ENCODE measurements around the gene FBXL12. TPM values are rescaled to one million over a fixed set of nuclear protein-coding genes. Genes with fewer than 3 reads are reported as not detected.
"Not testable (repeated sequence)": the region's sequence is repeated elsewhere in the genome, so short reads cannot be mapped to it uniquely, and the experiment has no call there.

The FBXL12 gene
- polyA plus RNA-seq, 3 donors: 24.3 to 25.0 (median 24.8) TPM

- no peak for DNase-seq (ENCODE audit: low read depth in 3 of 3, low spot score in 2 of 3)
These were observed 25.7 kb downstream of the FBXL12 start for GRCh38 chr19:9793071-9793591.

- DNase-seq (ENCODE audit: low read depth in 3 of 3, low spot score in 2 of 3): peak; percentile 84 to 92 (median 91)
These were observed 26.4 kb downstream of the FBXL12 start for GRCh38 chr19:9792206-9793070.

GRCh38 chr19:9791552-9792205, 27.2 kb downstream of the FBXL12 start:
- peak; percentile 71 to 94 (median 92) for DNase-seq (ENCODE audit: low read depth in 3 of 3, low spot score in 2 of 3)

GRCh38 chr19:9791073-9791367, 27.9 kb downstream of the FBXL12 start:
- not testable (repeated sequence) for DNase-seq (ENCODE audit: low read depth in 3 of 3, low spot score in 2 of 3)

GRCh38 chr19:9789579-9789978, 29.3 kb downstream of the FBXL12 start:
- DNase-seq (ENCODE audit: low read depth in 3 of 3, low spot score in 2 of 3): not testable (repeated sequence)

GRCh38 chr19:9789066-9789465, 29.8 kb downstream of the FBXL12 start:
- no peak for DNase-seq (ENCODE audit: low read depth in 3 of 3, low spot score in 2 of 3)

GRCh38 chr19:9788604-9789003, 30.3 kb downstream of the FBXL12 start:
- DNase-seq (ENCODE audit: low read depth in 3 of 3, low spot score in 2 of 3): not testable (repeated sequence)

- no peak for DNase-seq (ENCODE audit: low read depth in 3 of 3, low spot score in 2 of 3)
These were observed 32.1 kb downstream of the FBXL12 start for GRCh38 chr19:9786819-9787218.

- no peak for DNase-seq (ENCODE audit: low read depth in 3 of 3, low spot score in 2 of 3)
These were observed 32.5 kb downstream of the FBXL12 start for GRCh38 chr19:9786342-9786741.

- DNase-seq (ENCODE audit: low read depth in 3 of 3, low spot score in 2 of 3): peak; percentile 89 to 96 (median 94)
These were observed 33.2 kb downstream of the FBXL12 start for GRCh38 chr19:9785367-9786331.

- DNase-seq (ENCODE audit: low read depth in 3 of 3, low spot score in 2 of 3): not testable (repeated sequence)
These were observed 34.7 kb downstream of the FBXL12 start for GRCh38 chr19:9784163-9784496.

GRCh38 chr19:9782338-9782737, 36.5 kb downstream of the FBXL12 start:
- DNase-seq (ENCODE audit: low read depth in 3 of 3, low spot score in 2 of 3): no peak

GRCh38 chr19:9768175-9769112, 50.4 kb downstream of the FBXL12 start, which contains the start of gene ZNF846:
Gene ZNF846, minus strand, starts transcription at chr19:9768738. Its CDS starts 3,788 bp downstream, at chr19:9764950.
- DNase-seq (ENCODE audit: low read depth in 3 of 3, low spot score in 2 of 3): peak; percentile 90 to 93 (median 91)

Other genes starting within 250 kb of the FBXL12 start
- gene ZNF121, start 234.6 kb downstream of the FBXL12 start, polyA plus RNA-seq (ENCODE audit: insufficient read length in 3 of 3): 10 to 100 TPM; 15.3 to 18.3 (median 15.9) TPM
- gene ZNF561, start 197.8 kb downstream of the FBXL12 start, polyA plus RNA-seq (ENCODE audit: insufficient read length in 3 of 3): 10 to 100 TPM; 64.5 to 68.7 (median 66.8) TPM
- 10 to 100 TPM; 23.3 to 26.2 (median 24.2) TPM for gene ZNF562, start 144.0 kb downstream of the FBXL12 start, polyA plus RNA-seq (ENCODE audit: insufficient read length in 3 of 3)
- 10 to 100 TPM; 12.9 to 16.8 (median 15.8) TPM for gene ZNF846, start 50.3 kb downstream of the FBXL12 start, polyA plus RNA-seq (ENCODE audit: insufficient read length in 3 of 3)
- gene UBL5, start 8.8 kb upstream of the FBXL12 start, polyA plus RNA-seq (ENCODE audit: insufficient read length in 3 of 3): 100 to 1,000 TPM; 277 to 363 (median 338) TPM
- 10 to 100 TPM; 47.7 to 51.0 (median 50.5) TPM for gene PIN1, start 16.2 kb upstream of the FBXL12 start, polyA plus RNA-seq (ENCODE audit: insufficient read length in 3 of 3)
- 10 to 100 TPM; 17.0 to 21.3 (median 18.7) TPM for gene OLFM2, start 117.4 kb upstream of the FBXL12 start, polyA plus RNA-seq (ENCODE audit: insufficient read length in 3 of 3)
- under 1 TPM; 0.46 to 0.68 (median 0.60) TPM for gene COL5A3, start 191.4 kb upstream of the FBXL12 start, polyA plus RNA-seq (ENCODE audit: insufficient read length in 3 of 3)
- gene RDH8, start 194.4 kb upstream of the FBXL12 start, polyA plus RNA-seq (ENCODE audit: insufficient read length in 3 of 3): not detected

Measured in right renal cortex interstitium (tissue), 3 donors.